ENCODE results near the gene EME1.
"Not testable (repeated sequence)": the region's sequence is repeated elsewhere in the genome, so short reads cannot be mapped to it uniquely, and the experiment has no call there.

EME1 gene

GRCh38 chr17:50397919-50398285 lies 24.9 kb downstream of the EME1 start:
- no peak for TF ChIP-seq CTCF (IDR thresholded peaks at IDR 0.05; ENCODE audit: low read depth, low read length, missing control alignments)
- H3K4me3 ChIP-seq (replicated peaks; ENCODE audit: low read depth, low read length): peak overlapping the region; percentile 100; the same call in 1 of the 2 replicates
- no peak for DNase-seq (ENCODE audit: extremely low read depth, low read depth)

DNA sequence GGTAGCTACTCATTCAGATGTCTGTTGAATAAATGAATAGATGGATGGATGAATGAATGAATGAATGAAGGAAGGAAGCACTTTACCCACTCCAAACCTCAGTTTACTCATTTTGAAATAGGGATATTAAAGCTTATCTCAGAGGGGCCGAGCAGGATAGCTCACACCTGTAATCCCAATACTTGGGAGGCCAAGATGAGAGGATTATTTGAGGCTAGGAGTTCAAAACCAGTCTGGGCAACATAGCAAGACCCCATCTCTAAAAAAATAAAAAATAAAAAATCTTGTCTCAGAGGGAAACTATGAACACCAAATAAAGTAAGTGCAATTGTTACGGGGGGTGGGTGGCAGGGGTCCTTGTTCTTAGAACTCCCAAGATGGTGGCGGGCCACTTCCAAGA lies 25.6 kb downstream of the EME1 start:
- not testable (repeated sequence) for DNase-seq (ENCODE audit: extremely low read depth, low read depth); H3K4me3 ChIP-seq (replicated peaks; ENCODE audit: low read depth, low read length)

DNA sequence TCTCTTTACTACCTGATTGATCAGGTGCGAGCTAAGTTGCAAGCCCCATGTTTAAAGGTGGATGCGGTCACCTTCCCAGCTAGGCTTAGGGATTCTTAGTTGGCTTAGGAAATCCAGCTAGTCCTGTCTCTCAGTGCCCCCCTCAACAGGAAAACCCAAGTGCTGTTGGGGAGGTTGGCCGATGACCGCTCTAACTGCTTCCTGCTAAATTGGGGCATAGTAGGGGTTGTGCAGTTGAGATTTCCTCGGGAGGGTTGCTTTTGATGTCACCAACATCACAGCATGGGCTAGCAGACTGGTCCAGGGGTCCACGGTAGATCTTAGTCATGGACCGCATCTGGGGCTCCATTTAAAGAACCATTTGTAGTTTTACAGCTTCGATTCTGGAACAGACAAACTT lies 26.6 kb downstream of the EME1 start:
- not testable (repeated sequence) for DNase-seq (ENCODE audit: extremely low read depth, low read depth); H3K4me3 ChIP-seq (replicated peaks; ENCODE audit: low read depth, low read length)

DNA sequence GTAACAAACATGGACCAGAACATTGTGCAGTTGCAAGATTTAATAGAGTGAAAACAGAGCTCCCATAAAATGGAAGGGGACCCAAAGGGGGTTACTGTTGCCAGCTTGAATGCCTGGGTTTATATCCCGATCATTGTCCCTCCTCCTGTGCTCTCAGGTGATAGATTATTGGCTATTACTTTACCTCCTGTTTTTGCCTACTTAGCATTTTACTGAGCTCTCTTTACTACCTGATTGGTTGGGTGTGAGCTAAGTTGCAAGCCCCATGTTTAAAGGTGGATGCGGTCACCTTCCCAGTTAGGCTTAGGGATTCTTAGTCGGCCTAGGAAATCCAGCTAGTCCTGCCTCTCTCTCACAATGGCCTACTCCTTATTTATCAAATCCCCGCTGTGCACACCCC lies 32.3 kb downstream of the EME1 start:
- not testable (repeated sequence) for H3K4me3 ChIP-seq (replicated peaks; ENCODE audit: low read depth, low read length); DNase-seq (ENCODE audit: extremely low read depth, low read depth)

DNA sequence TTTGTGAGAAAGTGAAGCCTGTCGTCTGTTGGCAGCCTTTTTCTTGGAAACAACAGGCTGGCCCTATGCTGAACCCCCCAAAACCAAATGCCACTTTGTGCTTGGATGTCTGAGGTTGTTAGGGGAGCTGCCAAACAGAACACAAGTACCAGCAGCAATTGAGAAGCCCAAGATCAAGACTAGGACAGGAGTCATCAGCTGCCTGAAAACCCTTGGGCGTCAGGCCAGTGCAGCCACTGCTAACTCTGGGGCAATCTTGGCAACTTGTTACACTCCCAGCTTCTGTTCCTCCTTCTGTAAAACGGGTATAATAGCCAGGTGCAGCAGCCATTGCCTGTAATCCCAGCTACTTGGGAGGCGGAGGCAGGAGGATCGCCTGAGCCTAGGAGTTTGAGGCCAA lies 33.5 kb downstream of the EME1 start:
- H3K4me3 ChIP-seq (replicated peaks; ENCODE audit: low read depth, low read length): no peak overlapping the region
- DNase-seq (ENCODE audit: extremely low read depth, low read depth): no peak
- TF ChIP-seq CTCF (IDR thresholded peaks at IDR 0.05; ENCODE audit: low read depth, low read length, missing control alignments): no peak

DNA sequence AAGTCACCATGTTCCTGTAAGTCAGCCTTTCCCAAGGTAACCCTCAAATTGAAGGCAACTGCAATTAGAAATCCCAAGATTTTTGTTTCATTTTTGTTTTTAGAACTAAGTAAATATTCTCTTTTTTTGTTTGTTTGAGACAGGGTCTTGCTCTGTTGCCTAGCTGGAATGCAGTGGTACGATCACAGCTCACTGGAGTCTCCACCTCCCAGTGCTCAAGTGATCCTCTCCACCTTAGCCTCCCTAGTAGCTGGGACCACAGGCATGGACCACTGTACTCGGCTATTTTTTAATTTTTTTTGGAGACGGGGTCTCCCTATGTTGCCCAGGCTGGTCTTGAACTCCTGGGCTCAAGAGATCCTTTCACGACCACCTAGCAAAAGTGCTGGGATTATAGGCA lies 34.9 kb downstream of the EME1 start:
- no peak for DNase-seq (ENCODE audit: extremely low read depth, low read depth)
- H3K4me3 ChIP-seq (replicated peaks; ENCODE audit: low read depth, low read length): no peak overlapping the region
- TF ChIP-seq CTCF (IDR thresholded peaks at IDR 0.05; ENCODE audit: low read depth, low read length, missing control alignments): no peak

DNA sequence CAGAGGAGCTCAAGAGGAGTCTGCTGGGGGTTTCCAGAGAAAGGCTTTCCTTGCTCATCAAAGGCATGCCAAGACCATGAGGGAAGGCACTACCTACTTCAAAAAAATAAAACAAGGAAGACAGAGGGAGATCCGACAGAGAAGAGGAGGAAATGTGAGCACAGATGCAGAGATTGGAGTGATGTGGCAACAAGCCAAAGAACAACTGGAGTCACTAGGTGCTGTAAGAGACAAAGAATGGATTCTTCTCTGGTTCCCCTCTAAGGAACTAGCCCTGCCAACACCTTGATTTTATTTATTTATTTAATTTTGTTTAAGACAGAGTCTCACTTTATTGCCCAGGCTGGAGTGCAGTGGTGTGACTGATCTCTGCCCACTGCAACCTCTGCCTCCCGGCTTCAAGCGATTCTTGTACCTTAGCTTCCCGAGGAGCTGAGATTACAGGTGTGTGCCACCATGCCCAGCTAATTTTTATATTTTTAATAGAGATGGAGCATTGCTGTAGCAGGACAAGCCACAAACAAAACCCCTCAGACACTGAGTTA lies 39.2 kb downstream of the EME1 start:
- TF ChIP-seq CTCF (IDR thresholded peaks at IDR 0.05; ENCODE audit: low read depth, low read length, missing control alignments): no peak
- no peak for DNase-seq (ENCODE audit: extremely low read depth, low read depth)

GRCh38 chr17:50414808-50415207 lies 41.8 kb downstream of the EME1 start:
- no peak for DNase-seq (ENCODE audit: extremely low read depth, low read depth)
- TF ChIP-seq CTCF (IDR thresholded peaks at IDR 0.05; ENCODE audit: low read depth, low read length, missing control alignments): no peak
- no peak overlapping the region for H3K4me3 ChIP-seq (replicated peaks; ENCODE audit: low read depth, low read length)

More for the DNA sequence above, 39.2 kb downstream of the EME1 start:
- H3K4me3 ChIP-seq (replicated peaks; ENCODE audit: low read depth, low read length): no peak overlapping the region

DNA sequence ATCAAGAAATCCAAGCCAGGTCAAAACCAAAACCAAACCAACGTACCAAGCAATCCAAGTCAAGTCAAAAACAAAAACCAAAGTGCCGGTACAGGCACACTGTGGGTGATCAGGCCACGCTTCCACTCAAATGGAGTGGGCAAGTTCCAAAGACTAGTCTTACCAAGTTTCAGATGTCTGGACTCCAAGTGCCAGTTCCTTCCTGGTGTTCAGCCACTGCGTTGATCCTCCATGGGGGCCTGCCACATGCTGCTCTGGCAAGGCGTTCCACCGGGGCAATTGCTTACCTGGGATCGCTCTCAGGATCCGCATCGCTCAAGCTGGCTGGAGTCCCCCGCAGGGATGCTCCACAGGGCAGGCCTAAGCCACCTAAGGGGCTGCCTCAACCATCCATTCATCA lies 46.5 kb downstream of the EME1 start:
- not testable (repeated sequence) for H3K4me3 ChIP-seq (replicated peaks; ENCODE audit: low read depth, low read length); DNase-seq (ENCODE audit: extremely low read depth, low read depth)

Measured in HFF-Myc (cell line).